Fibroblast of the aortic adventitia (primary cell): Measurements from ENCODE around the gene CRKL. TPM values are rescaled to one million over a fixed set of nuclear protein-coding genes. Genes with fewer than 3 reads are reported as not detected.
"Not testable (repeated sequence)": the region's sequence is repeated elsewhere in the genome, so short reads cannot be mapped to it uniquely, and the experiment has no call there.

Experiments used
- DNase-seq: peaks from one replicate; pipeline ENCODE4 v3.0.0-alpha.2; 2010; ENCODE audit warnings: low read depth
- H3K4me3 ChIP-seq: 2 replicates; pipeline ENCODE4 v1.5.1; 2011; ENCODE audit warnings: low read depth, mild to moderate bottlenecking, control low read depth, low read length, moderate library complexity
- total RNA-seq: library from RNA; depleted of rRNA; stranded (reverse); fragments of >200 nt; gene quantifications from 2 replicates; pipeline ENCODE4 v1.2.3, GENCODE V29; 2012; ENCODE audit warnings: low replicate concordance
- TF ChIP-seq, protein P1 (sequence below): IDR thresholded peaks from 2 replicates; pipeline ENCODE4 v1.5.1; 2011; ENCODE audit warnings: mild to moderate bottlenecking, low read length, control low read depth, inconsistent platforms; ENCODE audit not compliant: insufficient read depth

The CRKL gene
- total RNA-seq, 1 donor, result 44.7 TPM

DNA sequence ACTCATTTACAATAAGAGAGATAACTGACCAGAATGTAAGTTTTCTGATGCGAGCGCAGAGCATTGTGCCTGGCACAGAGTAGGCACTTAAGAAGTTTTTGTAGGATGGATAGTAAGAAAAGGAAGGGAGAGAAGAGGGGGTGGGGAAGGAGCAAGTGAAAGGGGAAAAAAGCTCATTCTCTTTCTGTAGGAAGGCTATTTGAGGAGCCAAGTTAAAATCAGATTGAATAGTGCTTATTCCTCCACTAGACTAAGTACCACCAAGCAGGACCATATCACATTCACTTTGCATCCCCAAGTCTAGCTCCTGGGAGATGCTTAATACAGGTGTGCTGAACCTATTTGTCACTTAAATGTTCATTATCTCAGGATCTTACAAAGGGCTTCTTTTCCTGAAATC lies 14.1 kb upstream of the CRKL start:
- TF ChIP-seq, protein P1, sequence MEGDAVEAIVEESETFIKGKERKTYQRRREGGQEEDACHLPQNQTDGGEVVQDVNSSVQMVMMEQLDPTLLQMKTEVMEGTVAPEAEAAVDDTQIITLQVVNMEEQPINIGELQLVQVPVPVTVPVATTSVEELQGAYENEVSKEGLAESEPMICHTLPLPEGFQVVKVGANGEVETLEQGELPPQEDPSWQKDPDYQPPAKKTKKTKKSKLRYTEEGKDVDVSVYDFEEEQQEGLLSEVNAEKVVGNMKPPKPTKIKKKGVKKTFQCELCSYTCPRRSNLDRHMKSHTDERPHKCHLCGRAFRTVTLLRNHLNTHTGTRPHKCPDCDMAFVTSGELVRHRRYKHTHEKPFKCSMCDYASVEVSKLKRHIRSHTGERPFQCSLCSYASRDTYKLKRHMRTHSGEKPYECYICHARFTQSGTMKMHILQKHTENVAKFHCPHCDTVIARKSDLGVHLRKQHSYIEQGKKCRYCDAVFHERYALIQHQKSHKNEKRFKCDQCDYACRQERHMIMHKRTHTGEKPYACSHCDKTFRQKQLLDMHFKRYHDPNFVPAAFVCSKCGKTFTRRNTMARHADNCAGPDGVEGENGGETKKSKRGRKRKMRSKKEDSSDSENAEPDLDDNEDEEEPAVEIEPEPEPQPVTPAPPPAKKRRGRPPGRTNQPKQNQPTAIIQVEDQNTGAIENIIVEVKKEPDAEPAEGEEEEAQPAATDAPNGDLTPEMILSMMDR, result no peak
- no peak for DNase-seq

GRCh38 chr22:20904008-20904979 lies 12.9 kb upstream of the CRKL start:
- TF ChIP-seq, protein P1, result no peak
- peak; percentile 99 for DNase-seq
- no peak overlapping the region for H3K4me3 ChIP-seq

More for the DNA sequence above, 14.1 kb upstream of the CRKL start:
- H3K4me3 ChIP-seq, result no peak overlapping the region

- no peak for DNase-seq
- no peak overlapping the region for H3K4me3 ChIP-seq
- TF ChIP-seq, protein P1, result no peak
Measured at GRCh38 chr22:20904980-20905355, 12.2 kb upstream of the CRKL start.

- no peak overlapping the region for H3K4me3 ChIP-seq
- TF ChIP-seq, protein P1, result no peak
- no peak for DNase-seq
Measured at GRCh38 chr22:20905415-20906386, 11.5 kb upstream of the CRKL start.

GRCh38 chr22:20906387-20906767 lies 10.8 kb upstream of the CRKL start:
- DNase-seq, result no peak
- TF ChIP-seq, protein P1, result no peak
- H3K4me3 ChIP-seq, result no peak overlapping the region

DNA sequence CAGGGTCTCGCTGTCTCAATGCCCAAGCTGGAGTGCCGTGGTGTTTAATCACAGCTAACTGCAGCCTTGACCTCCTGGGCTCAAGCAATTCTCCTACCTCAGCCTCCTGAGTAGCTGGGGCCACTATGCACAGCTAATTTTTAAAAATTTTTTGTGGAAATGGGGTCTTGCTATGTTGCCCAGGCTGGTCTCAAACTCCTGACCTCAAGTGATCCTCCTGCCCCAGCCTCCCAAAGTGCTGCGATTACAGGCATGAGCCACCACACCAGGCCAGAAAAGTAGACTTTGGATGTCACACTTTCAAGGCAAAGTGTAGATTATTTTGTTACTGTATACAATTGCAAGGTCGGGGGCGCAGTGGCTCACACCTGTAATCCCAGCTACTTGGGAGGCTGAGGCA lies 8.5 kb upstream of the CRKL start:
- not testable (repeated sequence) for H3K4me3 ChIP-seq, DNase-seq
